Measurements from ENCODE around the gene HACE1.

- no peak for TF ChIP-seq CTCF (IDR thresholded peaks at IDR 0.05)
- no peak for TF ChIP-seq POLR2A (IDR thresholded peaks at IDR 0.05)
Observed at GRCh38 chr6:104713982-104714381, 145.7 kb downstream of the HACE1 start.
